Measurements from ENCODE around the gene CRB1. TPM values are rescaled to one million over a fixed set of nuclear protein-coding genes. Genes with fewer than 3 reads are reported as not detected.

CRB1 gene
- total and polyA plus RNA-seq, 2 experiments from 2014 or later: 0.54 to 0.57 TPM

- no peak overlapping the region for H3K27ac ChIP-seq
- DNase-seq (ENCODE audit: low read depth in 1 of 2, low spot score in 1 of 2): no peak
- H3K4me1 ChIP-seq (ENCODE audit: low read depth): no peaks in the 10 kb centered on the region
- no peaks in the 10 kb centered on the region for H3K9me3 ChIP-seq (ENCODE audit: low read depth)
- no peak overlapping the region for H3K4me3 ChIP-seq
- no peak for TF ChIP-seq CTCF (IDR thresholded peaks at IDR 0.05; ENCODE audit: low read depth, low read length)
- peaks cover 5% of the 10 kb centered on the region for H3K27me3 ChIP-seq
- no peaks in the 10 kb centered on the region for H3K36me3 ChIP-seq
Measured at GRCh38 chr1:197393772-197394171, 125.7 kb downstream of the CRB1 start.

- H3K9me3 ChIP-seq (ENCODE audit: low read depth): no peaks in the 10 kb centered on the region
- no peak overlapping the region for H3K27ac ChIP-seq
- peaks cover 5% of the 10 kb centered on the region for H3K27me3 ChIP-seq
- no peak for TF ChIP-seq CTCF (IDR thresholded peaks at IDR 0.05; ENCODE audit: low read depth, low read length)
- H3K36me3 ChIP-seq: no peaks in the 10 kb centered on the region
- H3K4me1 ChIP-seq (ENCODE audit: low read depth): no peaks in the 10 kb centered on the region
- DNase-seq (ENCODE audit: low read depth in 1 of 2, low spot score in 1 of 2): no peak
- H3K4me3 ChIP-seq: no peak overlapping the region
Measured at GRCh38 chr1:197394831-197395608, 127.0 kb downstream of the CRB1 start.

- TF ChIP-seq CTCF (IDR thresholded peaks at IDR 0.05; ENCODE audit: low read depth, low read length): no peak
- no peaks in the 10 kb centered on the region for H3K4me1 ChIP-seq (ENCODE audit: low read depth)
- DNase-seq (ENCODE audit: low read depth in 1 of 2, low spot score in 1 of 2): no peak
- no peaks in the 10 kb centered on the region for H3K36me3 ChIP-seq
- H3K27ac ChIP-seq: no peak overlapping the region
- peaks cover 5% of the 10 kb centered on the region for H3K27me3 ChIP-seq
- no peak overlapping the region for H3K4me3 ChIP-seq
- no peaks in the 10 kb centered on the region for H3K9me3 ChIP-seq (ENCODE audit: low read depth)
Measured at GRCh38 chr1:197397895-197398294, 129.8 kb downstream of the CRB1 start.

- DNase-seq (ENCODE audit: low read depth in 1 of 2, low spot score in 1 of 2): peak; percentile 44 to 76
- Histone ChIP-seq H3K27me3 (peaks cover 5% of the 10 kb centered on the region), H3K4me3 (no peak overlapping the region), H3K4me1 (ENCODE audit: low read depth) (no peaks in the 10 kb centered on the region), H3K36me3 (no peaks in the 10 kb centered on the region), H3K27ac (no peak overlapping the region), H3K9me3 (ENCODE audit: low read depth) (no peaks in the 10 kb centered on the region)
- TF ChIP-seq CTCF (IDR thresholded peaks at IDR 0.05; ENCODE audit: low read depth, low read length): peak; percentile 67
Measured at GRCh38 chr1:197399755-197400521, 131.9 kb downstream of the CRB1 start.

GRCh38 chr1:197400522-197400902, 132.5 kb downstream of the CRB1 start:
- no peak for DNase-seq (ENCODE audit: low read depth in 1 of 2, low spot score in 1 of 2)
- no peak for TF ChIP-seq CTCF (IDR thresholded peaks at IDR 0.05; ENCODE audit: low read depth, low read length)
- Histone ChIP-seq H3K4me3 (no peak overlapping the region), H3K27me3 (peaks cover 5% of the 10 kb centered on the region), H3K36me3 (no peaks in the 10 kb centered on the region), H3K27ac (no peak overlapping the region), H3K9me3 (ENCODE audit: low read depth) (no peaks in the 10 kb centered on the region), H3K4me1 (ENCODE audit: low read depth) (no peaks in the 10 kb centered on the region)

Data from cardiac muscle cell (in vitro differentiated cells and primary cell).